Activated gamma-delta T cell treated with anti-CD3 and anti-CD28 coated beads, Interleukin-2, amount 50 U/mL, for 16 hours (primary cell): ENCODE results near the gene NAV1.
"Not testable (repeated sequence)": the region's sequence is repeated elsewhere in the genome, so short reads cannot be mapped to it uniquely, and the experiment has no call there.

Source experiments
- DNase-seq: peaks from one replicate; pipeline ENCODE4 v3.0.0-alpha.2; 2020; ENCODE audit warnings: low read depth

NAV1 gene

GRCh38 chr1:201528631-201529252 is 10.2 kb upstream of the NAV1 start:
- DNase-seq = no peak

- no peak for DNase-seq
Measured at GRCh38 chr1:201530741-201531531, 8.0 kb upstream of the NAV1 start.

- DNase-seq = no peak
Measured at GRCh38 chr1:201531551-201532425, 7.1 kb upstream of the NAV1 start.

GRCh38 chr1:201533836-201534235 is 5.1 kb upstream of the NAV1 start:
- DNase-seq = no peak

GRCh38 chr1:201535046-201535918 is 3.6 kb upstream of the NAV1 start:
- no peak for DNase-seq

- no peak for DNase-seq
Measured at GRCh38 chr1:201535919-201536245, 3.0 kb upstream of the NAV1 start.

- DNase-seq = no peak
Measured at GRCh38 chr1:201536558-201536957, 2.4 kb upstream of the NAV1 start.

- no peak for DNase-seq
Measured at GRCh38 chr1:201537028-201537427, 1.9 kb upstream of the NAV1 start.

GRCh38 chr1:201537467-201537866 is 1.5 kb upstream of the NAV1 start:
- DNase-seq = no peak

GRCh38 chr1:201537891-201538611 is 876 bp upstream of the NAV1 start:
- no peak for DNase-seq

GRCh38 chr1:201539561-201540431 is 869 bp downstream of the NAV1 start:
- DNase-seq = no peak

GRCh38 chr1:201540846-201541735 is 2.2 kb downstream of the NAV1 start:
- no peak for DNase-seq

- no peak for DNase-seq
Measured at GRCh38 chr1:201542309-201543035, 3.5 kb downstream of the NAV1 start.

- DNase-seq = no peak
Measured at GRCh38 chr1:201543871-201544642, 5.1 kb downstream of the NAV1 start.

GRCh38 chr1:201544710-201545109 is 5.8 kb downstream of the NAV1 start:
- no peak for DNase-seq

GRCh38 chr1:201545851-201546492 is 7.0 kb downstream of the NAV1 start:
- DNase-seq = no peak

GRCh38 chr1:201549522-201549921 is 10.6 kb downstream of the NAV1 start:
- not testable (repeated sequence) for DNase-seq
